PFSK-1 (cell line): ENCODE results near the gene GP1BB.

ENCODE experiments used
- POLR2AphosphoS5 ChIP-seq: IDR thresholded peaks from 2 replicates; pipeline ENCODE4 v1.6.1; 2012; ENCODE audit warnings: low read depth, mild to moderate bottlenecking, control low read depth, low read length, moderate library complexity
- SIN3A ChIP-seq: IDR thresholded peaks from 2 replicates; pipeline ENCODE4 v1.6.1; 2012; ENCODE audit warnings: mild to moderate bottlenecking, low read length, moderate library complexity, borderline replicate concordance; ENCODE audit not compliant: insufficient read depth
- TAF1 ChIP-seq: IDR thresholded peaks from 2 replicates; pipeline ENCODE4 v1.6.1; 2012; ENCODE audit warnings: low read length, control low read depth, borderline replicate concordance; ENCODE audit not compliant: insufficient read depth
- TF ChIP-seq, protein P1 (sequence below), 2 experiments: IDR thresholded peaks; 2 replicates each; pipeline versions ENCODE4 v1.6.1 to v1.8.0; 2011 to 2012; ENCODE audit warnings: low read depth in 2 of 2, low read length in 2 of 2, control low read depth in 1 of 2, inconsistent platforms in 1 of 2, mild to moderate bottlenecking in 1 of 2, moderate library complexity in 1 of 2; ENCODE audit not compliant: insufficient read depth in 1 of 2

GRCh38 chr22:19681863-19682245 lies 41.5 kb upstream of the GP1BB start:
- TF ChIP-seq SIN3A = no peak
- no peak for TF ChIP-seq TAF1
- TF ChIP-seq, protein P1, sequence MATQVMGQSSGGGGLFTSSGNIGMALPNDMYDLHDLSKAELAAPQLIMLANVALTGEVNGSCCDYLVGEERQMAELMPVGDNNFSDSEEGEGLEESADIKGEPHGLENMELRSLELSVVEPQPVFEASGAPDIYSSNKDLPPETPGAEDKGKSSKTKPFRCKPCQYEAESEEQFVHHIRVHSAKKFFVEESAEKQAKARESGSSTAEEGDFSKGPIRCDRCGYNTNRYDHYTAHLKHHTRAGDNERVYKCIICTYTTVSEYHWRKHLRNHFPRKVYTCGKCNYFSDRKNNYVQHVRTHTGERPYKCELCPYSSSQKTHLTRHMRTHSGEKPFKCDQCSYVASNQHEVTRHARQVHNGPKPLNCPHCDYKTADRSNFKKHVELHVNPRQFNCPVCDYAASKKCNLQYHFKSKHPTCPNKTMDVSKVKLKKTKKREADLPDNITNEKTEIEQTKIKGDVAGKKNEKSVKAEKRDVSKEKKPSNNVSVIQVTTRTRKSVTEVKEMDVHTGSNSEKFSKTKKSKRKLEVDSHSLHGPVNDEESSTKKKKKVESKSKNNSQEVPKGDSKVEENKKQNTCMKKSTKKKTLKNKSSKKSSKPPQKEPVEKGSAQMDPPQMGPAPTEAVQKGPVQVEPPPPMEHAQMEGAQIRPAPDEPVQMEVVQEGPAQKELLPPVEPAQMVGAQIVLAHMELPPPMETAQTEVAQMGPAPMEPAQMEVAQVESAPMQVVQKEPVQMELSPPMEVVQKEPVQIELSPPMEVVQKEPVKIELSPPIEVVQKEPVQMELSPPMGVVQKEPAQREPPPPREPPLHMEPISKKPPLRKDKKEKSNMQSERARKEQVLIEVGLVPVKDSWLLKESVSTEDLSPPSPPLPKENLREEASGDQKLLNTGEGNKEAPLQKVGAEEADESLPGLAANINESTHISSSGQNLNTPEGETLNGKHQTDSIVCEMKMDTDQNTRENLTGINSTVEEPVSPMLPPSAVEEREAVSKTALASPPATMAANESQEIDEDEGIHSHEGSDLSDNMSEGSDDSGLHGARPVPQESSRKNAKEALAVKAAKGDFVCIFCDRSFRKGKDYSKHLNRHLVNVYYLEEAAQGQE (IDR thresholded peaks at IDR 0.05; ENCODE audit: insufficient read depth in 1 of 2, low read depth in 2 of 2, low read length in 2 of 2) = no peak
- no peak for TF ChIP-seq POLR2AphosphoS5
